GM19372 (cell line): ENCODE data around the gene PLSCR1.
"Not testable (repeated sequence)": the region's sequence is repeated elsewhere in the genome, so short reads cannot be mapped to it uniquely, and the experiment has no call there.

Experiments
- ATAC-seq: cut with Tn5 transposase; IDR thresholded peaks from one replicate; pipeline ENCODE4 v1.9.1; 2021; ENCODE audit warnings: mild to moderate bottlenecking, low read depth, moderate library complexity; ENCODE audit not compliant: unreplicated experiment

PLSCR1 gene

GRCh38 chr3:146485297-146485696, 59.1 kb downstream of the PLSCR1 start:
- ATAC-seq = no peak

GRCh38 chr3:146476094-146476740, 68.2 kb downstream of the PLSCR1 start:
- ATAC-seq = no peak

- ATAC-seq = not testable (repeated sequence)
These were observed 69.4 kb downstream of the PLSCR1 start for GRCh38 chr3:146474976-146475375.

GRCh38 chr3:146473726-146474125, 70.7 kb downstream of the PLSCR1 start:
- no peak for ATAC-seq

- no peak for ATAC-seq
These were observed 71.8 kb downstream of the PLSCR1 start for GRCh38 chr3:146472611-146473010.

- ATAC-seq = no peak
These were observed 73.4 kb downstream of the PLSCR1 start for GRCh38 chr3:146471012-146471411.

- ATAC-seq = no peak
These were observed 73.9 kb downstream of the PLSCR1 start for GRCh38 chr3:146470425-146470990.

- ATAC-seq = peak; percentile 97
These were observed 75.0 kb downstream of the PLSCR1 start, which contains the start of gene PLSCR2 for GRCh38 chr3:146469150-146470017. Gene PLSCR2 (minus strand): TSS chr3:146469561. CDS start chr3:146459904, 9,657 bp downstream.

- ATAC-seq = no peak
These were observed 75.7 kb downstream of the PLSCR1 start for GRCh38 chr3:146468671-146469149.

- ATAC-seq = no peak
These were observed 76.2 kb downstream of the PLSCR1 start for GRCh38 chr3:146468234-146468633.

- no peak for ATAC-seq
These were observed 77.8 kb downstream of the PLSCR1 start for GRCh38 chr3:146466604-146467003.

GRCh38 chr3:146465693-146466465, 78.5 kb downstream of the PLSCR1 start:
- no peak for ATAC-seq
